BLaER1 (cell line): Measurements from ENCODE around the gene PTPRN2.

Source experiments
- H3K27ac ChIP-seq: shearing (Covaris generic); formaldehyde crosslinking; 2 replicates; pipeline ENCODE4 v1.8.1; 2022
- H3K27me3 ChIP-seq: shearing (Covaris generic); formaldehyde crosslinking; 2 replicates; pipeline ENCODE4 v1.8.1; 2022
- H3K36me3 ChIP-seq: shearing (Covaris generic); formaldehyde crosslinking; 2 replicates; pipeline ENCODE4 v1.8.1; 2022
- H3K4me1 ChIP-seq: shearing (Covaris generic); formaldehyde crosslinking; 2 replicates; pipeline ENCODE4 v1.8.1; 2022
- H3K4me2 ChIP-seq: shearing (Covaris generic); formaldehyde crosslinking; 2 replicates; pipeline ENCODE4 v1.8.1; 2022
- H3K4me3 ChIP-seq: shearing (Covaris generic); formaldehyde crosslinking; 2 replicates; pipeline ENCODE4 v1.8.1; 2022
- H3K9ac ChIP-seq: shearing (Covaris generic); formaldehyde crosslinking; 2 replicates; pipeline ENCODE4 v1.8.1; 2022
- H3K9me3 ChIP-seq: shearing (Covaris generic); formaldehyde crosslinking; 2 replicates; pipeline ENCODE4 v1.8.1; 2022
- H4K20me1 ChIP-seq: shearing (Covaris generic); formaldehyde crosslinking; 2 replicates; pipeline ENCODE4 v1.8.1; 2022
- Cebpa-rat ChIP-seq: shearing (Covaris generic); IDR thresholded peaks from 2 replicates; pipeline ENCODE4 v1.8.1; 2022

The PTPRN2 gene

DNA sequence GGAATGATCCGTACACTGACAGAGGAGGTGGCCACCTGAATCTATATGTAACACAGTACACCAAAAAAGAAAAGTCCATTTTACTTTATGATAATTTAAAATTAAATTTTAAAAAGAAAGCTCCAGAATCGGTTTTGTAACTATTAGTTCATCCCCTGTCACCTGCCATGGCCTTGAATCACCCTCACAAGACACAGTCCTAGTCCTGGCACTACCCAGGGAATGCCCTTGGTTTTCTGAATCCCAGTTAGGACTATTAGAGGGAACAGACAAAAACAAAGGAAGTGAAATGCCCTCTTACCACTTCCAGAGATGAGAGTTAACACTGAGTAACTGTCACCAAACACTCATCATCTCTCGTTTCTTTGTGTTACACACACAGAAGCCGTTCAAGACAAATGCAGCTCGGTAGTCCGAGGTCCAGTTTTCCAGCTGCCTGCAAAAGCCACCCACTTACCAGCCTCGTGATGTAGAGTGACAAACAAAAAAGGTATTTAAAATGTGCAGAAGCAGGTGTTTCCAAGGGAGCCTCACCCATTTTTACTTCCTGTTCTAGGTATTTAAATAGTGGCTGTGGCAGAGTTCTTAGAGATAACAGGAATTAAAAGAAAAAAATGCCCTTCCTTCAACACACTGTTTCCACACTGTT, 6.1 kb downstream of the PTPRN2 start:
- Histone ChIP-seq H4K20me1 (no peaks in the 10 kb centered on the region), H3K9ac (no peak overlapping the region), H3K9me3 (peaks cover 31% of the 10 kb centered on the region), H3K27ac (no peak overlapping the region), H3K27me3 (peaks cover 11% of the 10 kb centered on the region; the same call in 1 of the 2 replicates), H3K36me3 (no peaks in the 10 kb centered on the region), H3K4me2 (peak overlapping the region; percentile 36), H3K4me1 (peaks cover 14% of the 10 kb centered on the region), H3K4me3 (no peak overlapping the region)
- no peak for TF ChIP-seq Cebpa-rat

DNA sequence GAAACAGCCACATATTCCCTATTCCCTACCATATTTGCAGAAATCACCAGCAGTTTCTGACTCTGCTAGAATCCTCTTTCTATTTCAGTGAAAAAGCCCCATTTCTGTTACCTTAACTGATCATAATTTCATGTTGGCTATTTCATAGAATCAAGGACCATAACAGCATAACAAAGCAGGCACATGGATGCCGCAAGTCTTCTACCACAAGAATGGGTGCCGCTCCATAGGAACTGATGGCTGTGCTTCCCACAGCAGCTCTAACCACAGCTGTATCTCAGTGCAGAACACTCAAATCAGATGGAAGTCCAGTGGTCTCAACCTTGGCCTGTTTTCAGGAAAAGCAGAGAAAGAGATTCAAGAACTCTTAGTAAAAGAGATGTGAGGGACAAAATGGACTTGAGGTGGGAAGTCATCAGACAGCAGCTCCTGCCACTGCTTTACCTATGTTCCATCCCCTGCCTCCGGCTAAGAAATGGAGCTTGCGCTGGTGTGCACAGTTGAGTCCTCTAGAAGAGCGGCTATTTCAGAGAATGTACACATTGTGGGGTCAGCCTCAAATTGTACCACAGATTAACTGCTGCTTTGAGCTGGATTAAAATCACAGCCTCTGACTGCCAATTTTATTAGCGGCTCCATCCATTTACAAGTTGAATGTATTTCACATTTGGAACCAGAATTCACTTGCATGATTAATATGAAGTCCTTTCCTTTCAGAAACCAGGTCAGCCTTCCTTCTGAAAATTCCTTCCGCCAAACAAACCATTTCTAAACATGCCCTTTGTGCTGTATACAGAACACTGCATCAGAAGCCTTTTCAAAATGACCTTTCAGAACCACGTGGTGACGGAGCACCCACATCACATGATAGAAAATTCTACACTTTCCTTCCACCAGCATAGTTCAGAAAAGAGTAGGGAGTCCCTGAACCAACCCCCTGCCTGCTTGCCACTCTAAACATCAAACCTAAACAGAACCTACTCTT, 7.7 kb downstream of the PTPRN2 start:
- H3K4me3 ChIP-seq = no peak overlapping the region
- H3K9ac ChIP-seq = no peak overlapping the region
- TF ChIP-seq Cebpa-rat = no peak
- H3K4me2 ChIP-seq = no peak overlapping the region
- H3K4me1 ChIP-seq = peaks cover 30% of the 10 kb centered on the region
- no peaks in the 10 kb centered on the region for H3K27me3 ChIP-seq
- peaks cover 31% of the 10 kb centered on the region for H3K9me3 ChIP-seq
- no peak overlapping the region for H3K27ac ChIP-seq
- no peaks in the 10 kb centered on the region for H4K20me1 ChIP-seq
- no peaks in the 10 kb centered on the region for H3K36me3 ChIP-seq

GRCh38 chr7:158576050-158576762, 11.4 kb downstream of the PTPRN2 start:
- Histone ChIP-seq H3K4me2 (peak overlapping the region; percentile 63), H3K27ac (peak overlapping the region; percentile 9; the same call in 1 of the 2 replicates), H3K9ac (no peak overlapping the region)

GRCh38 chr7:158574308-158575036, 13.2 kb downstream of the PTPRN2 start:
- H3K27ac ChIP-seq = no peak overlapping the region
- H3K4me2 ChIP-seq = 0 out of 2 replicates have a peak overlapping the region, but pooled peaks have one; percentile 12
- H3K4me3 ChIP-seq = no peak overlapping the region
- no peaks in the 10 kb centered on the region for H3K27me3 ChIP-seq
- H3K9me3 ChIP-seq = peaks cover 23% of the 10 kb centered on the region
- H3K4me1 ChIP-seq = peaks cover 25% of the 10 kb centered on the region
- no peak for TF ChIP-seq Cebpa-rat
- no peaks in the 10 kb centered on the region for H4K20me1 ChIP-seq
- H3K36me3 ChIP-seq = no peaks in the 10 kb centered on the region
- no peak overlapping the region for H3K9ac ChIP-seq

More at GRCh38 chr7:158576050-158576762, 11.4 kb downstream of the PTPRN2 start:
- H3K9me3 ChIP-seq = peaks cover 31% of the 10 kb centered on the region
- H3K4me1 ChIP-seq = peaks cover 25% of the 10 kb centered on the region
- no peak overlapping the region for H3K4me3 ChIP-seq
- no peaks in the 10 kb centered on the region for H3K27me3 ChIP-seq
- H4K20me1 ChIP-seq = no peaks in the 10 kb centered on the region
- H3K36me3 ChIP-seq = no peaks in the 10 kb centered on the region
- no peak for TF ChIP-seq Cebpa-rat

GRCh38 chr7:158573310-158573709, 14.3 kb downstream of the PTPRN2 start:
- Histone ChIP-seq H4K20me1 (no peaks in the 10 kb centered on the region), H3K4me3 (no peak overlapping the region), H3K9ac (no peak overlapping the region), H3K27me3 (no peaks in the 10 kb centered on the region), H3K4me2 (no peak overlapping the region), H3K36me3 (no peaks in the 10 kb centered on the region), H3K4me1 (peaks cover 25% of the 10 kb centered on the region), H3K9me3 (peaks cover 18% of the 10 kb centered on the region), H3K27ac (no peak overlapping the region)
- TF ChIP-seq Cebpa-rat = no peak

DNA sequence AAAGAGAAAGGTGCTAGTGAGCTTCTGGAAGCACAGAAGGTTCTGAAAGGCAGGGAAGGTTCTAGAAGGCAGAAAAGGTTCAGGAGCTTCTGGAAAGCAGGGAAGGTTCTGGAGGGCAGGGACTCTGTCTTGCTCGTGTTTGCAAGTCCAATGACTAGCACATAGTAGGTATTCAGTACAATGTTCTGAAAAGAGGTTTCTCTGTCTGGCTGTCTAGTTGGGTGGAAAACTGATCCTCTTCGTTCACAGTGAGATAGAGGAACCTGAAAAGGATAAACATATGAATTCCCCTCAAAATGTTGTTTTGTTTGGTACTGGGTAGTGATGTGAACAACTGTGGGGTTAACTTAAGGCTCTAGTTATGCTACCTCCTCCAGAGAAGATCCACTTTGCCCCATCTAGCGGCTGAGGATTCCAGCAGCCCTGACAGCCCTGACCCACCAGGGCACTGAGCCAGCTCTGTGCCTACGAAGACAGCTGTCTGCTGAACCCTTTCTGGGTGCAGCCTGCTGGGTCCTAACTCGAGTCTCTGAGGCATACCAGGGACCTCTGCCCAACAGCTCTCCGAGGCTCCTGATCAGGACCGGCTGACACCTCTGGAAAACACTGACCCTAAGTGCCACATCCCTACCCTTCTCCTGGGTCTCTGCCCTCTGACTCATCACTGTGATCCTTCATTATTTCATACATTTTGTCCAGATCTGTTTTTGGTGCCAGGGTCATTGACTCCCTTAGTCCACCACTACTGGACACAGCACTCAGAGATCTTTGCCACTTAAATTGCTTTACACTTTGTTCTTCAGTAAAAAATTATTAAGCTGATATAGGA, 15.4 kb downstream of the PTPRN2 start:
- H3K27ac ChIP-seq = no peak overlapping the region
- no peak for TF ChIP-seq Cebpa-rat
- H3K4me1 ChIP-seq = peaks cover 25% of the 10 kb centered on the region
- no peak overlapping the region for H3K4me3 ChIP-seq
- no peaks in the 10 kb centered on the region for H4K20me1 ChIP-seq
- peaks cover 16% of the 10 kb centered on the region for H3K9me3 ChIP-seq
- H3K27me3 ChIP-seq = no peaks in the 10 kb centered on the region
- no peak overlapping the region for H3K9ac ChIP-seq
- no peak overlapping the region for H3K4me2 ChIP-seq
- no peaks in the 10 kb centered on the region for H3K36me3 ChIP-seq

- Histone ChIP-seq H4K20me1 (no peaks in the 10 kb centered on the region), H3K4me2 (no peak overlapping the region)
- TF ChIP-seq Cebpa-rat = no peak
These were observed 17.0 kb downstream of the PTPRN2 start for GRCh38 chr7:158570449-158571170.

DNA sequence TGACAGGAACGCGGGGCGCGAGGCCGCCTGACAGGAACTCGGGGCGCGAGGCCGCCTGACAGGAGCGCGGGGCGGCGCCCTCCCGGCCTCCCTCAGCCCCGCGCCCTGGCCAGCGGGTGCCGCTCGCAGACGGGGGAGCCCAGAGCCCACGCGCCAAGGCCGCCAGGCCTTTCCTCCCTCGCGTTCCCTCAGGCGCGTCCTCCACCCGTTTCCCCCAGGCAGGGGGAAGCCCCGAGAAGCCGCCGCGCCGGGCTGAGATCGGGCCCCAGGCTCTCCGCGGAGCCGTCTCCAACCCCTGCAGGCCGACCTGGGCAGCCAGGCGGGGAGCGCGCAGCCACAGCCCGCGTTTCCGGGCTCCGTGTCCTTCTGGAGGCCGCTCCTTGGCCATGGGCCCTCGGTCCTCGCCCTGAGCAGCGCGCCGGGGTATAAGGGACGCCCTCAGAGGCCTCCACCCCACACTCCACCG, 17.7 kb downstream of the PTPRN2 start:
- Histone ChIP-seq H3K9me3 (peaks cover 16% of the 10 kb centered on the region), H4K20me1 (no peaks in the 10 kb centered on the region), H3K36me3 (no peaks in the 10 kb centered on the region), H3K27ac (no peak overlapping the region), H3K9ac (no peak overlapping the region), H3K4me3 (no peak overlapping the region), H3K4me1 (peaks cover 7% of the 10 kb centered on the region), H3K4me2 (no peak overlapping the region), H3K27me3 (no peaks in the 10 kb centered on the region)
- no peak for TF ChIP-seq Cebpa-rat

More at GRCh38 chr7:158570449-158571170, 17.0 kb downstream of the PTPRN2 start:
- Histone ChIP-seq H3K36me3 (no peaks in the 10 kb centered on the region), H3K9me3 (peaks cover 16% of the 10 kb centered on the region), H3K27ac (no peak overlapping the region), H3K27me3 (no peaks in the 10 kb centered on the region), H3K4me3 (no peak overlapping the region), H3K4me1 (peaks cover 13% of the 10 kb centered on the region), H3K9ac (no peak overlapping the region)
